Ramos (cell line): ENCODE measurements around the gene WTAP.

Source experiments
- in situ Hi-C: fragments of 300-500 bp; cut with MboI; formaldehyde crosslinking; loops from one replicate; pipeline ENCODE4 v1.14.3; 2022; ENCODE audit warnings: low sequenced_read_pairs; ENCODE audit not compliant: unreplicated experiment

Gene WTAP

GRCh38 chr6:159756508-159756907 lies 29.2 kb downstream of the WTAP start:
- in situ Hi-C loops: no loop called here

DNA sequence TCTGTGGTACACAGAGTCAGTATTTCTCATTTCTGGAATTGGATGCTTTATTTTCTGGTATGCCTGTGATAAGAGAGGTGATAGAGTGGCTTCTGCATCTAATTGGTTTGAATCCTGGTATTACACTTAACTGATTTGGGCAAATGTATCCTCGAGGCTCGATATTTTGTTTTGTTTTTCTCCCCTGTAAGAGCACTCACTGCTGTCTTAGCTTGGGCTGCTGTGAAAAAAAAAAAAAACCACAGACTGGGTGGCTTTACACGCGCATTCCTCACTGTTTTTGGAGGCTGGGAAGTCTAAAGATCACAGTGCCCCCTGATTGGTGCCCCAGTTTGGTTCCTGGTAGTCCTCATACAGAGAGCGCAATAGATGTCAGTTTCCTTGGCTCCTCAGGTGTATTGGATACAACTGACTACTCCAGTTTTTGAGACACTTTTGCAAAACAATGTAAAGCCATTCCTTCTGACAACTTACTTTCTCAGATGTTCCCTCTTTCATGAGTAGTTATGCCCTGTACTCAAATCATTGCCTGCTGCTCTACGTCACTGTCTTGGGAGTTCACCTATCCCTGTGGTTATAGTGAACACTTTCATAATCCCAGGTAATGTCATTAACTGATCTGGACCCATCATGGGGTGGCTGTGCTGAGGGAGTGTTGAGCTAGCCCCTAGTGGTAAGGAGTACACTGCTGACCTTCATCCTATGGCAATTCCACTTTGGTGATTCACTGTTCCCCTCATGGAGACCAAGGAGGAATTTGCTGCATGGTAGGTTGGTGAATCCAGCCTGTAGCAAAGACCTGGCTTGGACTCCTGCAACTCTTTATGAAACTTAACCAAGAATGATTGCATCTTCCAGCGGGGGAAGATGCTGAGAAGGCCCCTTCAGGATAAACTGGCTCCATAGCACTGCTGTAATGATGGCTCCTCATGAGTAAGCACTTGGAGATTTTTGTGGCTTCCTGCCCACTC lies 31.0 kb downstream of the WTAP start:
- in situ Hi-C loops: no loop called here

DNA sequence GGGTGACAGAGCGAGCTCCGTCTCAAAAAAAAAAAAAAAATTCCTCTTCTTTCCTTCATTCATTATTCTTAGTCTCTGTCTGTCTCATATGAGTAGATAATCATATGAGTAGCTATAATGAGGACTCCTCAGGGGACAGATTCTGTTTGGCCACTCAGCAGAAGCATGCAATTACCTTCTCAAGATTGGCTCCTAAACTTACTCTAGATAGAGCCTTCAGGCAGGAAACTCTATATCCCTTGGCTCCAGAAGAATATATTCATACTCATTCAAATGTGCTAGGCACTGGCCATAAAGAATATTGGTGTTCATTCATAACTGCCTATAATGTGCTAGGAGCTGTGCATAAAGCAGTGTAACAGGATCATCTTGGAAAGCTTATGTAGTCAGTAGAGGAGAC lies 32.3 kb downstream of the WTAP start:
- in situ Hi-C loops: no loop called here

- in situ Hi-C loops: no loop called here
Measured at GRCh38 chr6:159760602-159761057, 33.3 kb downstream of the WTAP start.

- in situ Hi-C loops: no loop called here
Measured at GRCh38 chr6:159761129-159761872, 34.0 kb downstream of the WTAP start.

DNA sequence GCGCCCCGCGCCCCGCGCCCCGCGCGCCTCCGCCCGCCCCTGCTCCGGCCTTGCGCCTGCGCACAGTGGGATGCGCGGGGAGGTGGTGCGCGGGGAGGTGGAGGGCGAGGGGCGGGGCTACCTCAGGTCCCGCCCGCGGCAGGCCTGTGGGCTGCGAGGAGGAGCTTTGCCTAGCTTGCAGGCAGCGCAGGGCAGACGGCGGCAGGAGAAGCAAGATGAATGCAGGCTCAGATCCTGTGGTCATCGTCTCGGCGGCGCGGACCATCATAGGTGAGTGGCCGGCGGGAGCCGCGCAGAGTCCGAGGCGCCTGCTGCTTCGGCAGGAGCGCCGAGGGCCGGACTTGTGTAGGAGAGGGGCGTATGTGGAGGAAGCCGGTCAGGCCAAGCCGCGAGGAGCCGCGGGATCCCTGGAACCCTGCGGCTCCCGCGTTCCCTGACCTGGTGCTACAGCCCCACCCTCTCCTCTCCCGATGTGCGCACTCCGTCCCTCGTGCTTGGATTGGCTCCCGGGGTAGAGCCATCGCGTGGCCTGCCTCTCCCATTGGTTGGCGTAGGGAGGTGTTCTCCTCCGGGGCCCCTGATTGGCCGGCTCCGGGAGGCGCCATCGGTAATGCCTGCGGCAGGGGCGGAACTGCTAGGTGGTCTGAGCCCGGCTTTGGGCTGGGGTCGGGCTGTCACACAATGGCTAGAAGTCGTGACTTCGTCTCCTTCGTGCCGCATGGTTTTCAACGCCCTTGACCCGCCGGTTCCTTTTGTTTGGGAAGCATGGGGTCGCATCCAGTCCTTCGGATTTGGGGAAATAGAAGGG lies 34.8 kb downstream of the WTAP start, which contains the start of gene ACAT2:
Gene ACAT2 (plus strand): TSS at position 173 of the 808 bp plus-strand sequence. CDS start 43 bp downstream, at position 216.
- in situ Hi-C loops: no loop called here

DNA sequence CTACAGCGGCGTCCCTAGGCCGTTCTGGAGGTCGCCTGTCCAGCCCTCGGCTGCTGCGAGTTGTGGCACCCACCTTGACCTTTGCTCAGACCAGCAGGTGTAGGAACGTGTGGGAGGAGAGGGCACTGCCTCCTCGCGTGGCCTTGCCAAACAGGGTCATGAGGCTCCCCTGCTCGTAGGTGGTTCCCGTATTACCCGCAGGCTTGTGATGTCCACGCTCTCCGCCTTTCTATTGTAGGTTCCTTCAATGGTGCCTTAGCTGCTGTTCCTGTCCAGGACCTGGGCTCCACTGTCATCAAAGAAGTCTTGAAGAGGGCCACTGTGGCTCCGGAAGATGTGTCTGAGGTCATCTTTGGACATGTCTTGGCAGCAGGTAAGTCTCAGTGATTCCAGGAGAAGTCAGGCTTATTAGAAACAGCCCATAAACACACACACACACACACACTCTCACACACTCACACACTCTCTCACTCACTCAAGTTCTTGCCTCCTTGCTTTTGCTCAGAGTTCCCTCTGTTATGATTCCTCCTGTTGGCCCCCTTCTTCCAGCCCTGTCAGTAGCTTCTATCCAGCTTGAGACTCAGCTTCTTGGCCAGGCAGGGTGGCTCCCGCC lies 35.5 kb downstream of the WTAP start:
- in situ Hi-C loops: no loop called here

GRCh38 chr6:159766906-159767305 lies 39.6 kb downstream of the WTAP start:
- in situ Hi-C loops: no loop called here

DNA sequence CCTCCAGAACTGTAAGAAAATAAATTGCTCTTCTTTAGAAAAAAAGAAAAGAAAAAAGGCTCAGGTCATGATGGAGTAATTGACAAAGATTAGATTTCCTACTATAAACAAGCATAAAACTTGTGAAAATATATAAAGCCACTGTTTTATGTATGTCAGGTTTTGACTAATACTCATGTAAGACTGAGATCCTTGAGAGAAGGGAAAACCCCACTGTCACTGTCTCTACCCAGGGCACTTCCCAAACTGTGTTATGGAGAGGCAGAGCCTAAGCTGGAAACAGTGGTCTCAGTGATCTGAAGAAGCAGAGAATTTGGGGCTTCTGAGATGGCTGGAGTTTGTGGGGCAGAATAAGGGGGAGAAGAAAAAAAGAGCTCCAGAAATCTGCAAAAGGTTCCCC lies 42.2 kb downstream of the WTAP start:
- in situ Hi-C loops: no loop called here

- in situ Hi-C loops: no loop called here
Measured at GRCh38 chr6:159772196-159772595, 44.9 kb downstream of the WTAP start.

- in situ Hi-C loops: no loop called here
Measured at GRCh38 chr6:159777240-159777904, 50.1 kb downstream of the WTAP start.

DNA sequence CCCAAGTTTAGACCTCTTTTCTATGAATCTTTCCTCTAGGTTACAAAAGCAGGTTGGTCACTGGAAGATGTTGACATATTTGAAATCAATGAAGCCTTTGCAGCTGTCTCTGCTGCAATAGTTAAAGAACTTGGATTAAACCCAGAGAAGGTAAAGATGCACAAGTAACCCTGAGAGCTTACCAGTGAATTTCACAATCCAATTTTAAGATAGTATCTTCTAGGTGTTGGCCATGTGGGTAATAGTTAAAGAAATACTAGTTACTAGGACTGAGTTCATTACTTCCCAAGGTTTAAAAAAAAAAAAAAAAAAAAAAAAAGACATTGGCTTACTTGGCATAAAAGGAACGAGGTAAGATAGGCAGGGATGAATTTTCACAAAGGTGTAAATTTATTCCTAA lies 50.8 kb downstream of the WTAP start:
- in situ Hi-C loops: no loop called here

- in situ Hi-C loops: no loop called here
Measured at GRCh38 chr6:159778542-159779103, 51.3 kb downstream of the WTAP start.

GRCh38 chr6:159788276-159788675 lies 61.0 kb downstream of the WTAP start:
- in situ Hi-C loops: no loop called here

DNA sequence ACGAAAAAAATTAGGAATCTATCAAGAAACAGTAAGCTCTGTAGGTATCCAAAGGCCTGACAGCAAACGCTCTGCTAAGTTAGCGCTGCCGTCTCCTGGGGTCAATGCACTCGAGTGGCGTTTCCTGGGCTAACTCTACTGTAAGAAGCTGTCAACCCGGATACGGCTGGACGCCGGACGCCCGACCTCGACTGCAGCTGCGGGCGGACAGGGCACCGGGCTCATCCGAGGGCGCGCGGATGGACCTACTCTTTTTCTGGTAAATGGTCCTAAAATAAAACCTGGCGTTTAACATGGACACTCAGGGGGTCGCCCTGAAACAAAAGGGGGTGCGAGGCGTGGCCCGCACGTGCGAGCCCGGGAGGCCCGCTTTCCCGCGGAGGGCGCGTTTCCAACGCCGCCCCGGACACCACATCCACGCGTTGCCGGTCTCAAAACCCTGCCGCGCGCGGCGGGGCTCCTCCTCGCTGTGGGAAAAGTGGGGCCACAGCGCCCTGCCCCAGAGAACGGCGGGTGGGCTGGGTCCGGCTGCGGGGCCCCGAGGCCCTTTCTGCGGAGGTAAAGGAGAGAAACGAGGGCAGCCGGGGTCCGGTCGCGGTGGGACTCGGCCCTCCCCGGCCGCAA lies 61.6 kb downstream of the WTAP start:
- in situ Hi-C loops: no loop called here

- in situ Hi-C loops: no loop called here
Measured at GRCh38 chr6:159789377-159790148, 62.3 kb downstream of the WTAP start, which contains the start of gene TCP1. Gene TCP1 (minus strand): TSS chr6:159789602. CDS start chr6:159789468, 134 bp downstream.

- in situ Hi-C loops: no loop called here
Measured at GRCh38 chr6:159790149-159790955, 63.0 kb downstream of the WTAP start, which contains the start of gene MRPL18. Gene MRPL18 (plus strand): TSS chr6:159790467. CDS start chr6:159790588, 121 bp downstream.
